B cell (primary cell): ENCODE measurements around the gene RCC2. TPM values are rescaled to one million over a fixed set of nuclear protein-coding genes. Genes with fewer than 3 reads are reported as not detected.

Experiments used
- ATAC-seq: fragments of 200-7000 bp; cut with Tn5 transposase; one replicate; pipeline ENCODE4 v1.10.0; 2021; ENCODE audit warnings: low read depth, mild to moderate bottlenecking, moderate number of reproducible peaks, moderate library complexity
- CTCF ChIA-PET: fragments of 350-600 bp; sonication (Branson Sonifier 250); formaldehyde crosslinking; loops from one replicate; lab custom pipeline; 2021; ENCODE audit warnings: antibody characterized with exemption, inconsistent platforms; lab: Charles Lee
- POLR2A ChIA-PET: fragments of 350-600 bp; sonication (Branson Sonifier 250); formaldehyde crosslinking; loops from one replicate; lab custom pipeline; 2021; ENCODE audit warnings: antibody characterized with exemption; lab: Charles Lee
- DNase-seq: peaks from one replicate; pipeline ENCODE4 v3.0.0; 2013
- H2AFZ ChIP-seq: 2 replicates; pipeline ENCODE4 v1.6.1; 2012; ENCODE audit warnings: mild to moderate bottlenecking, low read depth, low read length; ENCODE audit not compliant: insufficient read depth, poor library complexity, severe bottlenecking
- H3K27ac ChIP-seq, 2 donors: 1 replicate in 1 of 2; 2 replicates in 1 of 2; pipeline ENCODE4 v1.5.1; 2012 to 2013; ENCODE audit warnings: low read length in 2 of 2, mild to moderate bottlenecking in 2 of 2, moderate library complexity in 1 of 2
- H3K27me3 ChIP-seq, 4 experiments: fragments of 200-600 bp in 1 of 4; sonication (generic) in 1 of 4; replicated peaks in 1 of 4; 1 replicate in 2 of 4; 2 replicates in 2 of 4; pipeline versions ENCODE4 v1.6.1 to v1.7.0; 2013 to 2016; ENCODE audit warnings: low read length in 3 of 4, mild to moderate bottlenecking in 2 of 4, mixed read lengths in 1 of 4, moderate library complexity in 1 of 4; ENCODE audit not compliant: insufficient read depth in 4 of 4, control insufficient read depth in 3 of 4; ENCODE audit errors: control extremely low read depth in 1 of 4
- H3K36me3 ChIP-seq, 2 experiments: replicated peaks in 1 of 2; 1 replicate in 1 of 2; 2 replicates in 1 of 2; pipeline versions ENCODE4 v1.6.1 to v1.7.1; 2013; ENCODE audit warnings: low read length in 1 of 2; ENCODE audit not compliant: insufficient read depth in 2 of 2, control insufficient read depth in 1 of 2; ENCODE audit errors: control extremely low read depth in 1 of 2, extremely low read depth in 1 of 2
- H3K4me1 ChIP-seq, 2 donors: fragments of 200-600 bp in 1 of 2; sonication (generic) in 1 of 2; 1 replicate in 1 of 2; 2 replicates in 1 of 2; pipeline versions ENCODE4 v1.5.1 to v1.6.1; 2013 to 2017; ENCODE audit warnings: low read length in 2 of 2; ENCODE audit not compliant: control insufficient read depth in 2 of 2, insufficient read depth in 2 of 2
- H3K4me2 ChIP-seq: replicated peaks from 2 replicates; pipeline ENCODE3; 2012; ENCODE audit warnings: mild to moderate bottlenecking, low read depth, low read length; ENCODE audit not compliant: poor library complexity, severe bottlenecking
- H3K4me3 ChIP-seq, 5 experiments: fragments of 200-600 bp in 1 of 5; sonication (generic) in 1 of 5; 1 replicate in 3 of 5; 2 replicates in 2 of 5; pipeline versions ENCODE4 v1.5.1 to v1.7.0; 2011 to 2016; ENCODE audit warnings: low read length in 4 of 5, mild to moderate bottlenecking in 4 of 5, low read depth in 2 of 5, control low read depth in 1 of 5, moderate library complexity in 1 of 5; ENCODE audit not compliant: insufficient read depth in 1 of 5; ENCODE audit errors: control extremely low read depth in 1 of 5, extremely low read depth in 1 of 5
- H3K79me2 ChIP-seq: fragments of 200-600 bp; sonication (generic); one replicate; pipeline ENCODE4 v1.6.0; 2016; ENCODE audit warnings: low read length; ENCODE audit not compliant: control insufficient read depth, insufficient read depth
- H3K9ac ChIP-seq: fragments of 200-600 bp; sonication (generic); 2 replicates; pipeline ENCODE4 v1.6.1; 2017; ENCODE audit warnings: mild to moderate bottlenecking, low read length, moderate library complexity
- H3K9me3 ChIP-seq, 3 donors: one replicate each; pipeline versions ENCODE4 v1.6.1 to v1.7.1; 2013; ENCODE audit warnings: low read length in 2 of 3; ENCODE audit not compliant: control insufficient read depth in 2 of 3, insufficient read depth in 1 of 3; ENCODE audit errors: control extremely low read depth in 1 of 3
- H4K20me1 ChIP-seq: 2 replicates; pipeline ENCODE4 v1.6.0; 2012; ENCODE audit warnings: mild to moderate bottlenecking, low read length; ENCODE audit not compliant: insufficient read depth, control insufficient read depth, poor library complexity, severe bottlenecking
- H3K27ac Mint-ChIP-seq: one replicate; pipeline ENCODE4 v1.8.0; 2021; ENCODE audit warnings: mixed read lengths
- H3K27me3 Mint-ChIP-seq: one replicate; pipeline ENCODE4 v1.8.0; 2021; ENCODE audit warnings: mixed read lengths
- H3K4me1 Mint-ChIP-seq: one replicate; pipeline ENCODE4 v1.8.0; 2021; ENCODE audit warnings: mixed read lengths
- H3K4me3 Mint-ChIP-seq: one replicate; pipeline ENCODE4 v1.8.0; 2021; ENCODE audit warnings: mixed read lengths
- H3K9me3 Mint-ChIP-seq: one replicate; pipeline ENCODE4 v1.8.0; 2022; ENCODE audit warnings: mixed read lengths; ENCODE audit not compliant: insufficient read depth
- CTCF ChIP-seq: fragments of 200-600 bp; IDR thresholded peaks from one replicate; pipeline ENCODE4 v1.8.0; 2022; ENCODE audit warnings: antibody characterized with exemption, mild to moderate bottlenecking
- EZH2 ChIP-seq: IDR thresholded peaks from 2 replicates; pipeline ENCODE4 v1.6.1; 2012; ENCODE audit warnings: borderline replicate concordance, low read depth, mild to moderate bottlenecking, moderate library complexity, low read length; ENCODE audit not compliant: insufficient read depth, poor library complexity, severe bottlenecking
- WGBS: methylation state at CpG from one replicate; pipeline ENCODE4 v1.1.5; 2013; ENCODE audit warnings: missing lambda C conversion rate; ENCODE audit not compliant: insufficient coverage; 5-methylcytosine and 5-hydroxymethylcytosine counted together
- intact Hi-C: fragments of 100-400 bp; cut with micrococcal nuclease; formaldehyde crosslinking; loops from one replicate; pipeline ENCODE4 v1.10.0; 2022
- polyA plus RNA-seq: library from polyadenylated mRNA; depleted of rRNA; stranded (reverse); fragments of >200 nt; gene quantifications from 2 replicates; pipeline ENCODE4 v1.2.3, GENCODE V29; 2012
- total RNA-seq, 2 donors: library from RNA; stranded (reverse); fragments of 120-200 nt in 1 of 2; gene quantifications; 1 replicate in 1 of 2; 2 replicates in 1 of 2; pipeline versions ENCODE4 v1.2.3 to v1.2.4, GENCODE V29; 2013 to 2022

RCC2 gene
- total and polyA plus RNA-seq, 2 donors (not counting 1 experiment from before 2014, with no cell fraction given): 48.9 to 76.9 TPM

GRCh38 chr1:17414022-17414421, 25.5 kb downstream of the RCC2 start:
- Histone ChIP-seq H3K4me3 (no peak overlapping the region), H3K4me1 (no peaks in the 10 kb centered on the region), H3K9me3 (no peaks in the 10 kb centered on the region), H4K20me1 (peaks cover 56% of the 10 kb centered on the region), H3K36me3 (peaks cover 0 to 90% of the 10 kb centered on the region in 2 experiments), H3K9ac (no peak overlapping the region), H3K27me3 (no peaks in the 10 kb centered on the region), H3K4me2 (no peak overlapping the region), H2AFZ (no peak overlapping the region), H3K27ac (no peak overlapping the region), H3K79me2 (peaks cover 33% of the 10 kb centered on the region)
- Mint-ChIP-seq H3K27me3 (no peaks in the 10 kb centered on the region), H3K9me3 (no peaks in the 10 kb centered on the region), H3K27ac (no peak overlapping the region), H3K4me3 (no peak overlapping the region), H3K4me1 (no peaks in the 10 kb centered on the region)
- POLR2A ChIA-PET: no interaction called here
- 80% methylated on average over 1 of the region's 2 CpGs for WGBS
- TF ChIP-seq EZH2 (no peak), CTCF (no peak)
- ATAC-seq: no peak
- DNase-seq: no peak
- CTCF ChIA-PET: no interaction called here
- intact Hi-C loops: no loop called here

GRCh38 chr1:17412093-17412870, 27.2 kb downstream of the RCC2 start:
- H3K79me2 ChIP-seq: peaks cover 22% of the 10 kb centered on the region
- H3K27me3 Mint-ChIP-seq: no peaks in the 10 kb centered on the region
- TF ChIP-seq CTCF: no peak
- TF ChIP-seq EZH2: no peak
- ATAC-seq (no peak), DNase-seq (no peak)
- H3K27me3 ChIP-seq: no peaks in the 10 kb centered on the region
- no peaks in the 10 kb centered on the region for H3K4me1 Mint-ChIP-seq
- no peak overlapping the region for H3K9ac ChIP-seq
- H3K27ac Mint-ChIP-seq: no peak overlapping the region
- POLR2A ChIA-PET: no interaction called here
- H4K20me1 ChIP-seq: peaks cover 49% of the 10 kb centered on the region
- H3K9me3 ChIP-seq: no peaks in the 10 kb centered on the region
- H3K4me1 ChIP-seq: no peaks in the 10 kb centered on the region
- no peak overlapping the region for H3K4me3 ChIP-seq
- CTCF ChIA-PET: no interaction called here
- no peak overlapping the region for H3K27ac ChIP-seq
- H3K4me3 Mint-ChIP-seq: no peak overlapping the region
- H2AFZ ChIP-seq: no peak overlapping the region
- WGBS: 96% methylated on average over 16 of the region's 16 CpGs
- no peak overlapping the region for H3K4me2 ChIP-seq
- H3K36me3 ChIP-seq: peaks cover 0 to 89% of the 10 kb centered on the region in 2 experiments
- intact Hi-C loops: no loop called here
- no peaks in the 10 kb centered on the region for H3K9me3 Mint-ChIP-seq
